ENCODE results near the gene PCNX2. TPM values are rescaled to one million over a fixed set of nuclear protein-coding genes. Genes with fewer than 3 reads are reported as not detected.

PCNX2 gene
- total and polyA plus RNA-seq, 11 donors = 0.27 to 5.3 (median 1.9) TPM

DNA sequence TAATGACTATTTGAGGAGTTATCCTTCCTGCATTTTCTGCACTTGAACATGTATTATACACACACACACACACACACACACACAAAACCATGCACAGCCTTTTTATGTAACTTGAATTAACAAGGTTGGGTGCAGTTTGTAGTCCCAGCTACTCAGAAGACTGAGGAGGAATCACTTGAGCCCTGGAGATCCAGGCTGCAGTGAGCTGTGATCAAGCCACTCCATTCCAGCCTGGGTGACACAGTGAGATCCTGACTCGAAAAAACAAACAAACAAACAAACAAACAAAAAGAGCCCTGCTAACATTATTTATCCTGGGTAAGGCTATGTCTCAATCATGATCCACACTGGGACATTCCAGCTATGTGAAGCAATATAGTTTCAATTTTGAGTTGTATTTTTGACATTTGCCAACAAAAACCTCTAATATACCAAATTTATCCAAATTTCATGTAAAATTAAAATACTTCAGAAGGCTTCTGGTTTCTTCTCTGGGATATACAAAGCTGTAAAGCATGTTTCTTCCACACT, 188.3 kb downstream of the PCNX2 start:
- no peak overlapping the region for H3K4me3 ChIP-seq
- DNase-seq (no peak), ATAC-seq (no peak)
- 65 to 83% (median 79%) methylated on average over 1 of the region's 1 CpG for WGBS, 4 donors
- no peak overlapping the region for H3K27ac ChIP-seq
- no peaks in the 10 kb centered on the region for H3K27me3 ChIP-seq
- no peaks in the 10 kb centered on the region for H3K9me3 ChIP-seq
- TF ChIP-seq, protein P1, sequence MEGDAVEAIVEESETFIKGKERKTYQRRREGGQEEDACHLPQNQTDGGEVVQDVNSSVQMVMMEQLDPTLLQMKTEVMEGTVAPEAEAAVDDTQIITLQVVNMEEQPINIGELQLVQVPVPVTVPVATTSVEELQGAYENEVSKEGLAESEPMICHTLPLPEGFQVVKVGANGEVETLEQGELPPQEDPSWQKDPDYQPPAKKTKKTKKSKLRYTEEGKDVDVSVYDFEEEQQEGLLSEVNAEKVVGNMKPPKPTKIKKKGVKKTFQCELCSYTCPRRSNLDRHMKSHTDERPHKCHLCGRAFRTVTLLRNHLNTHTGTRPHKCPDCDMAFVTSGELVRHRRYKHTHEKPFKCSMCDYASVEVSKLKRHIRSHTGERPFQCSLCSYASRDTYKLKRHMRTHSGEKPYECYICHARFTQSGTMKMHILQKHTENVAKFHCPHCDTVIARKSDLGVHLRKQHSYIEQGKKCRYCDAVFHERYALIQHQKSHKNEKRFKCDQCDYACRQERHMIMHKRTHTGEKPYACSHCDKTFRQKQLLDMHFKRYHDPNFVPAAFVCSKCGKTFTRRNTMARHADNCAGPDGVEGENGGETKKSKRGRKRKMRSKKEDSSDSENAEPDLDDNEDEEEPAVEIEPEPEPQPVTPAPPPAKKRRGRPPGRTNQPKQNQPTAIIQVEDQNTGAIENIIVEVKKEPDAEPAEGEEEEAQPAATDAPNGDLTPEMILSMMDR (IDR thresholded peaks at IDR 0.05) = no peak
- no peak for TF ChIP-seq POLR2A (IDR thresholded peaks at IDR 0.05)
- no peaks in the 10 kb centered on the region for H3K36me3 ChIP-seq
- H3K4me1 ChIP-seq = peaks cover 0 to 16% (median under 1%) of the 10 kb centered on the region in 12 donors
- intact Hi-C loops (cut with DNase I) = no loop called here

DNA sequence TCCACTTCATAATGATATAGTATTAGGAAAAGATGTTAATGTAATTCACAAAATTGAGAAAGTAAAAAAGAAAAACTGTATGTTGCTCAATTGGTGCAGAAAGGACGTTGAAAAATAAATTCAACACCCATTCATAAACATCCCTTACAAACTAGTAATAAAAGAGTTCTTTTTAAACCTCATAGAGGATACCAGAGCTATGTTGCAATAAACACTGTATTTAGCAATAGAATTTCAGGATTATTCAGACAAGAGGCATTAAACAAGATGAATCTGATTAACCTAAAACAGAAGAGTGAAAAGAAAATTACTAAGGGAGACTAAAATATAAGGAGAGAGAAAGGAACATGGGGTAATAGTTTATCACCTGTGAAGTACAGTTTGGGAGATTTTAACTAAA, 190.3 kb downstream of the PCNX2 start:
- no peaks in the 10 kb centered on the region for H3K27me3 ChIP-seq
- H3K9me3 ChIP-seq = no peaks in the 10 kb centered on the region
- ATAC-seq (no peak), DNase-seq (no peak)
- no peak overlapping the region for H3K27ac ChIP-seq
- H3K4me3 ChIP-seq = no peak overlapping the region
- peaks cover 0 to 11% (median 0%) of the 10 kb centered on the region in 12 donors for H3K4me1 ChIP-seq
- TF ChIP-seq, protein P1 (IDR thresholded peaks at IDR 0.05) = no peak
- WGBS, 4 donors = 77 to 87% (median 79%) methylated on average over 1 of the region's 1 CpG
- intact Hi-C loops (cut with DNase I) = no loop called here
- no peaks in the 10 kb centered on the region for H3K36me3 ChIP-seq

DNA sequence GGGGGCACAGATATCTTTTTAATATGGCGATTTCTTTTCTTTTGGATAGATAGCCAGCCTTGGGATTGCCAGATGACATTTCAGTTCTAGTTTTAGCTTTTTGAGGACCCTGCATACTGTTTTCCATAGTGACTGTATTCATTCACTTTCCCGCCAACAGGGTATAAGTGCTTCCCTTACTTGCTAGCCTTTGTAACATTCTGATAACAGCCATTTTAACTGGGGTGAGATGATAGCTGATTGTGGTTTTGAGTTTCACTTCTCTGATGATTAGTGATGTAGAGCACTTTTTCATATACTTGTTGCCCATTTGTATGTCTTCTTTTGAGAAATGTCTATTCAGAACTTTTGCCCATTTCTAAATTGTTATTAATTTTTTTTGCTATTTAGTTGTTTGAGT, 193.2 kb downstream of the PCNX2 start:
- DNase-seq (no peak), ATAC-seq (no peak)
- TF ChIP-seq, protein P1 (IDR thresholded peaks at IDR 0.05) = no peak
- no peak for TF ChIP-seq POLR2A (IDR thresholded peaks at IDR 0.05)
- H3K4me3 ChIP-seq = no peak overlapping the region
- intact Hi-C loops (cut with DNase I) = no loop called here
- H3K4me1 ChIP-seq = peaks cover 0 to 4% (median 0%) of the 10 kb centered on the region in 12 donors
- H3K27me3 ChIP-seq = no peaks in the 10 kb centered on the region
- no peak overlapping the region for H3K27ac ChIP-seq
- no peaks in the 10 kb centered on the region for H3K36me3 ChIP-seq
- WGBS, 4 donors = 95 to 100% (median 98%) methylated on average over 2 of the region's 2 CpGs
- no peaks in the 10 kb centered on the region for H3K9me3 ChIP-seq

DNA sequence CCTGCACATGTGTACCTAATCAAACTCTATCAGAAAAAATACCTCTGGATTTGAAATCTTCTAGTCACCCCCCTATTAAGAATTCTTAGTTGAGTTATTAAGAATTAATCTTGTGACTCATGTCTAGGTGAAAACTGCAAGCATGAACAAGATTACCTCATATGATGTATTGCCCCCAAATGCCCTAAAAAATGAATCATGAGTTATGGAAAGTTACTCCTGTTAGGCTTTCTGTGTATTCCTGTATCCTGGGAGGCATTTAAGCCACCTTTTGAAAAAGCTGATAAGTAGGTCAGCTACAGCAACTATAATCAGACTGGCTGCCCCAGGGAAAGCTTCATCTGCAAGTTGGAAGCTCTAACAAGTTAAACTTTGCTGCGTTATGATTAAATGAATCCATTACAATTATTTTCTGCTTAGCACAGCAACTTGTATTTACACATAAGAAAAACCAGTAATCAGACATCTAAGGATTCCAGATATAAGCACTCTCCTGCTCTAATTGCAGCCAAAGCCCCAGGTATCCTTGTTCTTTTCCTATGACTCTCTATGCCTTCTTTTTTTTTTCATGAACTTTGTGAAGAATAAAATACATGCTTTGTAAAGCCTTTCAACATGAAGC, 197.5 kb downstream of the PCNX2 start:
- 58 to 75% (median 67%) methylated on average over 1 of the region's 1 CpG for WGBS, 4 donors
- Histone ChIP-seq H3K36me3 (no peaks in the 10 kb centered on the region), H3K27ac (no peak overlapping the region), H3K27me3 (no peaks in the 10 kb centered on the region), H3K4me3 (no peak overlapping the region), H3K4me1 (peaks cover 0 to 21% (median 6%) of the 10 kb centered on the region in 12 donors), H3K9me3 (no peaks in the 10 kb centered on the region)
- no peak for TF ChIP-seq POLR2A (IDR thresholded peaks at IDR 0.05)
- TF ChIP-seq, protein P1 (IDR thresholded peaks at IDR 0.05) = no peak
- intact Hi-C loops (cut with DNase I) = no loop called here
- DNase-seq = no peak
- no peak for ATAC-seq

Measured in heart left ventricle (tissue), 16 donors.